Measurements from ENCODE around the gene PDIA6. TPM values are rescaled to one million over a fixed set of nuclear protein-coding genes. Genes with fewer than 3 reads are reported as not detected.

PDIA6 gene
- total RNA-seq, 4 donors from 2014 or later, result 81.3 to 138 (median 90.3) TPM

- no peak for ATAC-seq
- WGBS, 2 donors (ENCODE audit: low coverage in 1 of 2), result no CpG with 5 or more reads among the region's 8 CpGs
- TF ChIP-seq CTCF (IDR thresholded peaks at IDR 0.05), result no peak
- TF ChIP-seq EP300 (IDR thresholded peaks at IDR 0.05), result no peak
- no peak for TF ChIP-seq POLR2A (IDR thresholded peaks at IDR 0.05)
- no peak for TF ChIP-seq POLR2AphosphoS5 (IDR thresholded peaks at IDR 0.05)
These were observed 38.7 kb downstream of the PDIA6 start for GRCh38 chr2:10773821-10774341.

GRCh38 chr2:10772868-10773215, 39.7 kb downstream of the PDIA6 start:
- ATAC-seq, result no peak
- Histone ChIP-seq H3K9me3 (no peaks in the 10 kb centered on the region), H3K27me3 (no peaks in the 10 kb centered on the region), H3K4me3 (no peak overlapping the region), H3K4me1 (no peaks in the 10 kb centered on the region), H3K36me3 (peaks cover 0 to 8% of the 10 kb centered on the region in 2 donors), H3K27ac (no peak overlapping the region)
- TF ChIP-seq POLR2A (IDR thresholded peaks at IDR 0.05), result no peak
- no peak for TF ChIP-seq EP300 (IDR thresholded peaks at IDR 0.05)
- no peak for TF ChIP-seq POLR2AphosphoS5 (IDR thresholded peaks at IDR 0.05)
- TF ChIP-seq CTCF (IDR thresholded peaks at IDR 0.05), result no peak
- WGBS, 2 donors (ENCODE audit: low coverage in 1 of 2), result 90% methylated on average over 3 of the region's 13 CpGs; no CpG with 5 or more reads in 1 of the 2 donors

More at GRCh38 chr2:10773821-10774341, 38.7 kb downstream of the PDIA6 start:
- Histone ChIP-seq H3K27ac (no peak overlapping the region), H3K36me3 (peaks cover 0 to 18% of the 10 kb centered on the region in 2 donors), H3K4me1 (no peaks in the 10 kb centered on the region), H3K9me3 (no peaks in the 10 kb centered on the region), H3K27me3 (no peaks in the 10 kb centered on the region), H3K4me3 (no peak overlapping the region)

- 89 to 100% methylated on average over 1 to 6 of the region's 12 CpGs for WGBS, 2 donors (ENCODE audit: low coverage in 1 of 2)
- no peak for TF ChIP-seq EP300 (IDR thresholded peaks at IDR 0.05)
- no peak for TF ChIP-seq POLR2A (IDR thresholded peaks at IDR 0.05)
- TF ChIP-seq POLR2AphosphoS5 (IDR thresholded peaks at IDR 0.05), result no peak
- TF ChIP-seq CTCF (IDR thresholded peaks at IDR 0.05), result no peak
- no peak overlapping the region for H3K27ac ChIP-seq
- H3K4me3 ChIP-seq, result no peak overlapping the region
- no peaks in the 10 kb centered on the region for H3K9me3 ChIP-seq
- peaks cover 0 to 3% of the 10 kb centered on the region in 2 donors for H3K36me3 ChIP-seq
- no peak for ATAC-seq
- no peaks in the 10 kb centered on the region for H3K27me3 ChIP-seq
- H3K4me1 ChIP-seq, result no peaks in the 10 kb centered on the region
These were observed 40.3 kb downstream of the PDIA6 start for GRCh38 chr2:10772201-10772867.

DNA sequence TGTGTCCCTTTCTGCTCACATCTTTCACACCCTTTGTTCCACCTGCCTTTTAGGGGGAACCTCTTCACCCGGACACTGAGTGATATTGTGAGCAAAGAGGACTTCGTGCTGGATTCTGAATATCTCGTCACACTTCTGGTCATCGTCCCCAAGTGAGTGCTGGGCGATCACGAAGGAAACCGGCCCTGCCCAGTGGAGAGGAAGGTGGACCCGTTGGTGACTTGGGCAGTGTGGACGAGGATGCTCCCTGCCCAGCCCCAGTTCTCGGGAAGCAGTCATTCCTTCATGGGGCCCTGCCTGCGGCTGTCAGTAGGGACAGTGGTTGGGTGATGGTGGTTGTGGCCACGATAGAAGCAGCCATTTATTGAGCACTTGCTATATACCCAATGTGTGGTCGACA, 40.8 kb downstream of the PDIA6 start:
- Histone ChIP-seq H3K4me1 (no peaks in the 10 kb centered on the region), H3K27ac (no peak overlapping the region), H3K4me3 (no peak overlapping the region), H3K27me3 (no peaks in the 10 kb centered on the region), H3K9me3 (no peaks in the 10 kb centered on the region), H3K36me3 (no peaks in the 10 kb centered on the region)
- TF ChIP-seq EP300 (IDR thresholded peaks at IDR 0.05), result no peak
- TF ChIP-seq POLR2AphosphoS5 (IDR thresholded peaks at IDR 0.05), result no peak
- TF ChIP-seq POLR2A (IDR thresholded peaks at IDR 0.05), result no peak
- TF ChIP-seq CTCF (IDR thresholded peaks at IDR 0.05), result no peak
- WGBS, 2 donors (ENCODE audit: low coverage in 1 of 2), result 85% methylated on average over 12 of the region's 13 CpGs; no CpG with 5 or more reads in 1 of the 2 donors
- ATAC-seq, result no peak
